Esophagus squamous epithelium (tissue), 4 donors: Measurements from ENCODE around the gene CCL7.

Source experiments
- CTCF ChIP-seq, 6 experiments: fragments of 450-650 bp in 4 of 6; fragments of 200-600 bp in 2 of 6; sonication (generic) in 2 of 6; IDR thresholded peaks; one replicate each; pipeline ENCODE4 v1.5.1; 2016 to 2019; ENCODE audit warnings: antibody characterized with exemption in 6 of 6, mild to moderate bottlenecking in 4 of 6, moderate library complexity in 4 of 6
- POLR2A ChIP-seq, 4 donors: fragments of 450-650 bp; IDR thresholded peaks; one replicate each; pipeline ENCODE4 v1.6.1; 2017; ENCODE audit warnings: antibody characterized with exemption in 4 of 4, mild to moderate bottlenecking in 4 of 4, moderate library complexity in 3 of 4

- TF ChIP-seq CTCF (IDR thresholded peaks at IDR 0.05) (no peak), POLR2A (IDR thresholded peaks at IDR 0.05) (no peak)
Observed at GRCh38 chr17:34226011-34226743, 43.8 kb upstream of the CCL7 start.
